ENCODE data around the gene NR1I2.
A peak's percentile ranks its signal among the peaks of the same experiment; 100 is the strongest.

The NR1I2 gene

DNA sequence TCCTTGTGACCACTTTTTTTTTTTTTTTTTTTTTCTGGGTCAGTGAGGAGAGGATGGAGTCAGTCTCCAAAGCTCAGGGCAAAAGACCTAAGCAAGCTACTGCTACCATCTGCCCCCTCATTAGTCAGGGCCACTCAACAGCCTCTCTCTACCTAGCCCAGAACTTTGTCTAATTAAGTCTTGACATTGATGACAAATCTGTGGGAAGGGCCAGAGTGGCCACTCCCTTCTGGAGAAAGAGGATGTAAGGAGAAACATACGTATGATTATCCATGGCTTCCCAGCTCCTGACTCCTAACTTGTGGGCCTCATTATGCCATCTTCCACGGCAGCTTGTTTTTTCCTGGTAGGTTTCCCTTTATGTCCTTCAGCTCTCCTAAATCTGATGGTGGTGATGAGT, 37.9 kb downstream of the NR1I2 start:
- DNase-seq (ENCODE audit: low spot score), result no peak

DNA sequence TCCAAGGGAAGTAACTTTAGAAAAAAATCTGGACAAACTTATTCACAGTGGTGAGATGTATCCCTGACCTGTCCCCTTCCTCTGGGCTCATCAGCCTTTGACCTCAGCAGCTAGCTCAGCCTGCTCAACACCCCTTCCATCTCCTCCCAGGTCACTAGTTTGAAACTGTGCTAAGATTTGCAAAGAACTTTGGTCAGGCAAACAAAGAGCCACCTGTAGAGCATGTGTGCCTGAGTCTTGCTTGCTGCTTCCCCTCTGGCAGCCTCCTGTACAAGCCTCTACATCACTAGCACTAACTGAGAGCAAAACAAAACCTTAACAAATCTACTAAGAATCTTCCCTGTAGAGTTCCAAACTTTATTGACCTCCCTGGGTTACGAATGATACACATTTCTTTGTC, 43.9 kb downstream of the NR1I2 start:
- no peak for DNase-seq (ENCODE audit: low spot score)

GRCh38 chr3:119826711-119827608, 45.1 kb downstream of the NR1I2 start:
- no peak for DNase-seq (ENCODE audit: low spot score)

GRCh38 chr3:119829420-119829819, 47.5 kb downstream of the NR1I2 start:
- no peak for DNase-seq (ENCODE audit: low spot score)

DNA sequence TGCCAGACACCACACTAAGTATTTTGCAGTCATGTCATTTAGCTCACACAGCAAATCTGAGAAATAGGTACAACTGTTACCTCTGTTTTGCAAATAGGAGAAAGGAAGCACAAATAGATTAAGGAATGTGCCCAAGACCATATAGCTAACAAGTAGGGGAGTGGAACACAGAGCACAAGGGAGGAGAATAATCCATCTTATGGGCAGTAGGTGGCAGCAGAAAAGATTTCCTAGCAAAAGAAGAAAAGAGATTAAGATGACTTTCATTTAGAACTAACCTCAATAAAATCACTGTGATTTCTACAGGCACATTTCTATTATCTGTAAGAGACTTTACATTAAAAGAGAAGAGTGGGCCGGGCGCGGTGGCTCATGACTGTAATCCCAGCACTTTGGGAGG, 49.1 kb downstream of the NR1I2 start:
- DNase-seq (ENCODE audit: low spot score), result no peak

DNA sequence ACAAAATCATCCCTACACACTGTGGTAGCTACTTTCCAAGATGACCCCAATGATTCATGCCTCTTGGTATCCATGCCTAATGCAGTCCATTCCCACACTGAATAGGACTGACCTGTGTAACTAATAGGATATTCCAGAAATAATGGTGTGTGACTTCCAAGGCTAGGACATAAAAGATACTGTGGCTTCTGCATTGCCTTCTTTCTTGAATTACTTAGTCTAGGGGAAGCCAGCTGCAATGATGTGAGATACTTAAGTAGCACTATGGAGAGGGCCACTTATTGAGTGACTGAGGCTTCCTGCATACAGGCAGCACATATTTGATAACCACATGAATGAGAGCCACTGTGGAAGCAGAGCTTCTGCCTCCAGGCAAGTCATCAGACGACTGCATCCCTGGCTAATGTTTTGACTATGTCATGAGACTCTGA, 50.1 kb downstream of the NR1I2 start:
- DNase-seq (ENCODE audit: low spot score), result peak; percentile 36

GRCh38 chr3:119834754-119835370, 53.0 kb downstream of the NR1I2 start:
- DNase-seq (ENCODE audit: low spot score), result no peak

DNA sequence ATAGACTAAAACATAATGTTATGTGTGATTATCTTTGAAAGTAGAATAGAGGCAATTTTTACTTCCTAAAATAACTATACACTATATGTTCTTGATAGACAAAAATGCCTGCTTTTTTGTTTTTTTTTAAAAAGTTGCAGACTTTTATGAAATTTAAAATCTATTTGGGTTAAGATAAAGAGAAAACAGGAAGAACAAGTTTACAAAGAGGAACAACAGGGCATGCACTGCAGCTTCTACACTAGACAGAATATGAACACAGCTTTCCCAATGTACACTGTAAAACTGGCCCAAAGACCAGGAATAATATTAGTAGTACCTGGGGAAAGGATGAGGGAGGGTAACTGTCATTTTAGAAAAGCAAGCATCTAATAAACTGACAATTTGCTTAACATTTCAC, 53.7 kb downstream of the NR1I2 start:
- no peak for DNase-seq (ENCODE audit: low spot score)

DNA sequence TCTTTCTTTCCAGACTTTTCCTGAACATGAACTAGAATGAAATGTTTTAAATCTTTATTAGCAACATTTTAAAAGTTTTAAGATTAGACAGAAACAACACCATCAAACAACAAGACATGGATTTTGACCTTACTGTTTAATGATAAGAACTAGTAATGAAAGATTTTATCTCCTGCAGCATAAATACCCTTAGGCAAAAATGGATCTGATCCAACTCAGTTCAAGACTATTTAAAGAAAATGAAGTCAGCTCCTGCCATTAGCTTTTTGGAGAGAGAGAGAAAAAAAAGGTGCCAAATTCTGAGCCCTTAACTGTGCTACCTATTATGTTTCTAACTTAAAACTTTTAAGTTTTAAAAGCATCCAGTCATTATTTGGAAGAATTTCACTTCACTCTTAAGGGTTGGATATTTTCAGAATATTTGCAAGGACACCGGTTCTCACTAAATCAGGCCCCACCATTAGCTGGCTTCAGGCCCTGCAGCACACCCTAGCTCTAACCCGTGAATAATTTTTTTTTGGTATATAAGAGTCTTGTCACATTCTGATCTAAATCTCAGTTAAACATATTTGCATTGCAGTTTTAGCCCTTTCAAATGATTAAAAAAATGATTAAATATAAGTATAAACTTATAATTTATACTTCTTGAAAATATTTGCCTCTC, 60.0 kb downstream of the NR1I2 start:
- DNase-seq (ENCODE audit: low spot score), result no peak

- DNase-seq (ENCODE audit: low spot score), result no peak
Measured at GRCh38 chr3:119849126-119849525, 67.2 kb downstream of the NR1I2 start.

DNA sequence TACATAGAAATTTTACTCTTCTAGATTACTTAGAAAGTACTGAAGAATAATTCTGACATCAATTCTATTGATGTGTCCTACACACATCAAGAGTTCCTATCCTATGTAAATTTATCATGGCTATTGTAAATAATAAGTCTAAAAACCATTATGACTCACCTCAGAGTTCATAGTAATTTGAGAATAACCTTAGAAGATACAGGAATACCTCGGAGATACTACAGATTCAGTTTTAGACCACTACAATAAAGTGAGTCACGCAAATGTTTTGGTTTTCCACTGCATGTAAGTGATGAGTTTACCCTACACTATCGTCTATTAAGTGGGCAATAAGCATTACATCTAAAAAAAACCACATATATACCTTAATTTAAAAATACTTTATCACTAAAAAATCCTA, 74.8 kb downstream of the NR1I2 start:
- DNase-seq (ENCODE audit: low spot score), result no peak

GRCh38 chr3:119858957-119859356, 77.1 kb downstream of the NR1I2 start:
- no peak for DNase-seq (ENCODE audit: low spot score)

- DNase-seq (ENCODE audit: low spot score), result no peak
Measured at GRCh38 chr3:119859728-119860127, 77.8 kb downstream of the NR1I2 start.

DNA sequence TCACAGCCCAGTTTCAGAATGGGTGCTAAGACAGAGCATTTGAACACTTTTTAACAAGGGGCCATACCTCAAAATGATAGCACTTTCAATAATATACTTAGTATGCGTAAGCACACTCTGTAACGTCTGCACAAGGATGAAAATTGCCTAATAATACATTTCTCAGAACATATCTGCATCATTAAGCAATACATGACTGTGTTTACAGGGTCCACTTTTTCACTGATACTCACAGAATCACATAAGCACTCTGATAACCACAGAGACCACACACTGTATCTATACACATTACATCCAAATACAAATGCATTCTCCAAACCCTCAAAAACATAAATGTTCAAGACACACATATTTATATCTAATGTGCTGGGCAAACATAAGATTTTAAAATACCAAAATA, 79.8 kb downstream of the NR1I2 start:
- DNase-seq (ENCODE audit: low spot score), result no peak

DNA sequence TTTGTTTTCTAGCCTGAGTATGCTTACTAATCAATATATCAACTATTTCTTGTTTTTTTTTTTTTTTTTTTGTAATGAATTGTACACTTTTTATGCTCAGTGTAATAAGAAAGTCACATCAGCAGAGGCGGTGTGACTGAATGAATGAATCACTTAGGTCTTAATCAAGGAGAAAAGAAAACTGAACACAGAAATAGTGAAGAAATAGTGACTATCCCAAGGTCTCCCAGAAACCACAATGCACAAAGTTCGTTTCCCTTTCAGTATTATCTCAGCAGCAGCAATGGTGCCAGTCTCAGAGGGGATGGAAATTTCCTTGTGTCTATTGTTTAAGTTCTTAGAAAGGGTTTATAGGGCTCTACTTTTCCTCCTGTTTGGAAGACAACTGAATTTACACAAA, 80.7 kb downstream of the NR1I2 start:
- DNase-seq (ENCODE audit: low spot score), result no peak

- no peak for DNase-seq (ENCODE audit: low spot score)
Measured at GRCh38 chr3:119864476-119864875, 82.6 kb downstream of the NR1I2 start.
